Right lobe of liver (tissue), 4 donors: Measurements from ENCODE around the gene SRD5A1.

Experiments used
- POLR2A ChIP-seq: fragments of 450-650 bp; IDR thresholded peaks from one replicate; pipeline ENCODE4 v1.6.1; 2017; ENCODE audit warnings: antibody characterized with exemption, mild to moderate bottlenecking
- TF ChIP-seq, protein P1 (sequence below), 4 donors: fragments of 200-600 bp in 3 of 4; fragments of 450-650 bp in 1 of 4; IDR thresholded peaks; one replicate each; pipeline versions ENCODE4 v1.5.1 to v1.8.0; 2016 to 2022; ENCODE audit warnings: antibody characterized with exemption in 4 of 4, mild to moderate bottlenecking in 2 of 4
- donor health status: DM: no; HTN: no; CAD: no.
- donor health status: DM: no; HTN: no; CAD: no.
- donor health status: DM: no; HTN: yes; CAD: no.

DNA sequence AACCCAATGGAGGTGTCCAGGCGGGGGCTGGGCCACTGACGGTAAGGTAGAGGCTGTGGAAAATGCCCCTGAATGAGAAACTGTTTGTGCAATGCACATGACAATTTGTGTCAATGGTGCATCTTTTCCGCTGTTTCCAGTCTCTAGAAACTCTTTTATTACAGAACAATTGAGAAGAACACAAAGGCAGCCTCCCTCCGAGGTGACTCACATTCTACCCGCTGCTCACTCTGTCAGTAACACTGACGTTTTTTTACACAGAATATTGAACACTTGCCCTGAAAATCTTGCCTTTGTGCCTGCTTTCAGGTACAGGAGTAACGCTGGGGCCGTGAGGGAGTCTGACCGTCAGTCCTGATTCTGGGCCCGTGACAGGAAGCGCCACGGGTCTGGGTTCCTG is 68.3 kb downstream of the SRD5A1 start:
- TF ChIP-seq, protein P1, sequence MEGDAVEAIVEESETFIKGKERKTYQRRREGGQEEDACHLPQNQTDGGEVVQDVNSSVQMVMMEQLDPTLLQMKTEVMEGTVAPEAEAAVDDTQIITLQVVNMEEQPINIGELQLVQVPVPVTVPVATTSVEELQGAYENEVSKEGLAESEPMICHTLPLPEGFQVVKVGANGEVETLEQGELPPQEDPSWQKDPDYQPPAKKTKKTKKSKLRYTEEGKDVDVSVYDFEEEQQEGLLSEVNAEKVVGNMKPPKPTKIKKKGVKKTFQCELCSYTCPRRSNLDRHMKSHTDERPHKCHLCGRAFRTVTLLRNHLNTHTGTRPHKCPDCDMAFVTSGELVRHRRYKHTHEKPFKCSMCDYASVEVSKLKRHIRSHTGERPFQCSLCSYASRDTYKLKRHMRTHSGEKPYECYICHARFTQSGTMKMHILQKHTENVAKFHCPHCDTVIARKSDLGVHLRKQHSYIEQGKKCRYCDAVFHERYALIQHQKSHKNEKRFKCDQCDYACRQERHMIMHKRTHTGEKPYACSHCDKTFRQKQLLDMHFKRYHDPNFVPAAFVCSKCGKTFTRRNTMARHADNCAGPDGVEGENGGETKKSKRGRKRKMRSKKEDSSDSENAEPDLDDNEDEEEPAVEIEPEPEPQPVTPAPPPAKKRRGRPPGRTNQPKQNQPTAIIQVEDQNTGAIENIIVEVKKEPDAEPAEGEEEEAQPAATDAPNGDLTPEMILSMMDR (IDR thresholded peaks at IDR 0.05): no peak
- no peak for TF ChIP-seq POLR2A
